WTC11 (cell line): ENCODE results near the gene EVI2A. TPM values are rescaled to one million over a fixed set of nuclear protein-coding genes. Genes with fewer than 3 reads are reported as not detected.

Source experiments
- ATAC-seq: fragments of 200-7000 bp; cut with Tn5 transposase; 2 replicates; pipeline ENCODE4 v1.10.0; 2021; ENCODE audit warnings: mild to moderate bottlenecking, moderate library complexity
- CTCF ChIA-PET: fragments of 300-600 bp; sonication (Branson Sonifier 250); formaldehyde crosslinking; loops from one replicate; lab custom pipeline; 2021; ENCODE audit warnings: antibody characterized with exemption; lab: Charles Lee
- POLR2A ChIA-PET: fragments of 350-600 bp; sonication (Branson Sonifier 250); formaldehyde crosslinking; loops from one replicate; lab custom pipeline; 2021; ENCODE audit warnings: antibody characterized with exemption; lab: Charles Lee
- DNase-seq: peaks from one replicate; pipeline ENCODE4 v3.0.0; 2021; ENCODE audit warnings: low spot score
- H3K27ac Mint-ChIP-seq: 2 replicates; pipeline ENCODE4 v1.8.0; 2021; ENCODE audit warnings: mixed read lengths
- H3K27me3 Mint-ChIP-seq: 2 replicates; pipeline ENCODE4 v1.8.0; 2021; ENCODE audit warnings: low read depth, mild to moderate bottlenecking, moderate library complexity, mixed read lengths
- H3K36me3 Mint-ChIP-seq: 2 replicates; pipeline ENCODE4 v1.8.0; 2021; ENCODE audit warnings: mixed read lengths
- H3K4me1 Mint-ChIP-seq: 2 replicates; pipeline ENCODE4 v1.8.0; 2022; ENCODE audit warnings: mixed read lengths
- H3K4me3 Mint-ChIP-seq: 2 replicates; pipeline ENCODE4 v1.8.0; 2021; ENCODE audit warnings: mild to moderate bottlenecking, moderate library complexity, mixed read lengths
- H3K9me3 Mint-ChIP-seq: 2 replicates; pipeline ENCODE4 v1.8.0; 2021; ENCODE audit warnings: mixed read lengths
- CBFB ChIP-seq: sonication (generic); formaldehyde crosslinking; IDR thresholded peaks from 2 replicates; pipeline ENCODE4 v1.8.1; 2022; ENCODE audit warnings: mild to moderate bottlenecking, low read depth, missing genetic modification reagents
- CREB1 ChIP-seq: sonication (generic); formaldehyde crosslinking; IDR thresholded peaks from 2 replicates; pipeline ENCODE4 v1.8.0; 2023; ENCODE audit warnings: mild to moderate bottlenecking, missing genetic modification reagents
- EMX1 ChIP-seq: fragments of 250-450 bp; sonication (Bioruptor Pico); IDR thresholded peaks from 2 replicates; pipeline ENCODE4 v1.8.0; 2021; ENCODE audit warnings: mild to moderate bottlenecking
- FOXJ3 ChIP-seq: sonication (generic); formaldehyde crosslinking; IDR thresholded peaks from 2 replicates; pipeline ENCODE4 v1.9.0; 2021; ENCODE audit warnings: missing genetic modification reagents, mild to moderate bottlenecking, borderline replicate concordance
- GABPB1 ChIP-seq: sonication (generic); formaldehyde crosslinking; IDR thresholded peaks from 2 replicates; pipeline ENCODE4 v1.8.1; 2023; ENCODE audit warnings: mild to moderate bottlenecking, missing genetic modification reagents
- HMGA2 ChIP-seq: fragments of 250-450 bp; sonication (Bioruptor Pico); IDR thresholded peaks from 2 replicates; pipeline ENCODE4 v1.4.0; 2021; ENCODE audit warnings: mild to moderate bottlenecking, moderate library complexity
- MYBL2 ChIP-seq: sonication (generic); formaldehyde crosslinking; IDR thresholded peaks from 2 replicates; pipeline ENCODE4 v1.8.1; 2023; ENCODE audit warnings: mild to moderate bottlenecking, moderate library complexity, missing genetic modification reagents
- NR3C1 ChIP-seq: sonication (generic); formaldehyde crosslinking; conservative IDR thresholded peaks from 2 replicates; pipeline ENCODE4 v1.8.1; 2023; ENCODE audit warnings: low read depth, mild to moderate bottlenecking, missing genetic modification reagents
- RELA ChIP-seq: sonication (generic); formaldehyde crosslinking; IDR thresholded peaks from 2 replicates; pipeline ENCODE4 v1.8.1; 2022; ENCODE audit warnings: missing genetic modification reagents, mild to moderate bottlenecking, borderline replicate concordance
- SMAD3 ChIP-seq: sonication (generic); formaldehyde crosslinking; IDR thresholded peaks from 2 replicates; pipeline ENCODE4 v1.8.0; 2022; ENCODE audit warnings: missing genetic modification reagents, mild to moderate bottlenecking, borderline replicate concordance
- SP1 ChIP-seq: sonication (generic); formaldehyde crosslinking; conservative IDR thresholded peaks from 2 replicates; pipeline ENCODE4 v1.8.1; 2022; ENCODE audit warnings: missing genetic modification reagents
- TCF7 ChIP-seq: sonication (generic); formaldehyde crosslinking; IDR thresholded peaks from 2 replicates; pipeline ENCODE4 v1.8.0; 2022; ENCODE audit warnings: mild to moderate bottlenecking, low read depth, missing genetic modification reagents, moderate library complexity
- TEAD4 ChIP-seq: sonication (generic); formaldehyde crosslinking; IDR thresholded peaks from 2 replicates; pipeline ENCODE4 v1.8.0; 2022; ENCODE audit warnings: mild to moderate bottlenecking, missing genetic modification reagents
- ZBTB21 ChIP-seq: sonication (generic); formaldehyde crosslinking; IDR thresholded peaks from 2 replicates; pipeline ENCODE4 v1.8.1; 2023; ENCODE audit warnings: mild to moderate bottlenecking, missing genetic modification reagents, borderline replicate concordance
- ZNF416 ChIP-seq: fragments of 250-450 bp; sonication (Bioruptor Pico); IDR thresholded peaks from 2 replicates; pipeline ENCODE4 v1.9.0; 2021; ENCODE audit warnings: mild to moderate bottlenecking, inconsistent platforms
- ZNF423 ChIP-seq: fragments of 250-450 bp; sonication (Bioruptor Pico); IDR thresholded peaks from 2 replicates; pipeline ENCODE4 v2.1.2; 2022; ENCODE audit warnings: mild to moderate bottlenecking, moderate library complexity
- total RNA-seq: library from RNA; stranded (reverse); gene quantifications from 3 replicates; pipeline ENCODE4 v1.2.3, GENCODE V29; 2021
- TF ChIP-seq, protein P1 (sequence below): fragments of 250-450 bp; sonication (Bioruptor Pico); IDR thresholded peaks from 2 replicates; pipeline ENCODE4 v1.8.0; 2021; ENCODE audit warnings: mild to moderate bottlenecking
- TF ChIP-seq, protein P2 (sequence below): sonication (generic); formaldehyde crosslinking; IDR thresholded peaks from 2 replicates; pipeline ENCODE4 v1.8.1; 2022; ENCODE audit warnings: missing genetic modification reagents, borderline replicate concordance
- TF ChIP-seq, protein P3 (sequence below): sonication (generic); formaldehyde crosslinking; IDR thresholded peaks from 2 replicates; pipeline ENCODE4 v1.8.1; 2022; ENCODE audit warnings: low read depth, mild to moderate bottlenecking, moderate library complexity, missing genetic modification reagents, borderline replicate concordance
- TF ChIP-seq, protein P4 (sequence below): sonication (generic); formaldehyde crosslinking; IDR thresholded peaks from 2 replicates; pipeline ENCODE4 v1.8.1; 2023; ENCODE audit warnings: mild to moderate bottlenecking, missing genetic modification reagents
- TF ChIP-seq, protein P5 (sequence below): fragments of 250-450 bp; sonication (Bioruptor Pico); IDR thresholded peaks from 2 replicates; pipeline ENCODE4 v2.1.2; 2022; ENCODE audit warnings: mild to moderate bottlenecking, moderate library complexity
- TF ChIP-seq, protein P6 (sequence below): sonication (generic); formaldehyde crosslinking; IDR thresholded peaks from 2 replicates; pipeline ENCODE4 v1.8.1; 2023; ENCODE audit warnings: mild to moderate bottlenecking, missing genetic modification reagents, moderate library complexity
- TF ChIP-seq, protein P7 (sequence below): sonication (generic); formaldehyde crosslinking; IDR thresholded peaks from 2 replicates; pipeline ENCODE4 v1.8.0; 2023; ENCODE audit warnings: missing genetic modification reagents, mild to moderate bottlenecking, borderline replicate concordance

Gene EVI2A
- total RNA-seq, 1 experiment from 2014 or later: 0.15 TPM

DNA sequence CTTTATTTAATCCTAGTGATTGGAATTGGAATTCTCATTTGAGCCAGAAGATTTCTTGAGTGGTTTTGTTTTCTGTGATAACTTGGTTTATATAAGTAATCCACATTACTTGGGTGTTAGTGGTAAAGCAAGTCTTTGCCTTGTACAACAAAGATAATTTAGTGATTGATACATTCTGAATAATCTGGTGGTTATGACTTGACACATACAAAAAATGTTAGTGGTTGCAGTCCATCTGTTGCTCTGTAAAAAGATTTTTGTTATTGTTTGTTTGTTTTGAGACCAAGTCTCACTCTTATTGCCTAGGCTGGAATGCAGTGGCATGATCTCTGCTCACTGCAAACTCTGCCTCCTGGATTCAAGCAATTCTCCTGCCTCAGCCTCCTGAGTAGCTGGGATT lies 37.6 kb downstream of the EVI2A start (continued):
- TF ChIP-seq, protein P1, sequence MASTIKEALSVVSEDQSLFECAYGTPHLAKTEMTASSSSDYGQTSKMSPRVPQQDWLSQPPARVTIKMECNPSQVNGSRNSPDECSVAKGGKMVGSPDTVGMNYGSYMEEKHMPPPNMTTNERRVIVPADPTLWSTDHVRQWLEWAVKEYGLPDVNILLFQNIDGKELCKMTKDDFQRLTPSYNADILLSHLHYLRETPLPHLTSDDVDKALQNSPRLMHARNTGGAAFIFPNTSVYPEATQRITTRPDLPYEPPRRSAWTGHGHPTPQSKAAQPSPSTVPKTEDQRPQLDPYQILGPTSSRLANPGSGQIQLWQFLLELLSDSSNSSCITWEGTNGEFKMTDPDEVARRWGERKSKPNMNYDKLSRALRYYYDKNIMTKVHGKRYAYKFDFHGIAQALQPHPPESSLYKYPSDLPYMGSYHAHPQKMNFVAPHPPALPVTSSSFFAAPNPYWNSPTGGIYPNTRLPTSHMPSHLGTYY (CRISPR knock-in tag): no peak
- TF ChIP-seq, protein P2, sequence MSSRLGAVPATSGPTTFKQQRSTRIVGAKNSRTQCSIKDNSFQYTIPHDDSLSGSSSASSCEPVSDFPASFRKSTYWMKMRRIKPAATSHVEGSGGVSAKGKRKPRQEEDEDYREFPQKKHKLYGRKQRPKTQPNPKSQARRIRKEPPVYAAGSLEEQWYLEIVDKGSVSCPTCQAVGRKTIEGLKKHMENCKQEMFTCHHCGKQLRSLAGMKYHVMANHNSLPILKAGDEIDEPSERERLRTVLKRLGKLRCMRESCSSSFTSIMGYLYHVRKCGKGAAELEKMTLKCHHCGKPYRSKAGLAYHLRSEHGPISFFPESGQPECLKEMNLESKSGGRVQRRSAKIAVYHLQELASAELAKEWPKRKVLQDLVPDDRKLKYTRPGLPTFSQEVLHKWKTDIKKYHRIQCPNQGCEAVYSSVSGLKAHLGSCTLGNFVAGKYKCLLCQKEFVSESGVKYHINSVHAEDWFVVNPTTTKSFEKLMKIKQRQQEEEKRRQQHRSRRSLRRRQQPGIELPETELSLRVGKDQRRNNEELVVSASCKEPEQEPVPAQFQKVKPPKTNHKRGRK (CRISPR knock-in tag): no peak
- no peak for TF ChIP-seq MYBL2 (CRISPR knock-in tag)
- no peak for TF ChIP-seq TEAD4 (CRISPR knock-in tag)
- no peak for TF ChIP-seq SP1 (CRISPR knock-in tag)
- TF ChIP-seq, protein P3, sequence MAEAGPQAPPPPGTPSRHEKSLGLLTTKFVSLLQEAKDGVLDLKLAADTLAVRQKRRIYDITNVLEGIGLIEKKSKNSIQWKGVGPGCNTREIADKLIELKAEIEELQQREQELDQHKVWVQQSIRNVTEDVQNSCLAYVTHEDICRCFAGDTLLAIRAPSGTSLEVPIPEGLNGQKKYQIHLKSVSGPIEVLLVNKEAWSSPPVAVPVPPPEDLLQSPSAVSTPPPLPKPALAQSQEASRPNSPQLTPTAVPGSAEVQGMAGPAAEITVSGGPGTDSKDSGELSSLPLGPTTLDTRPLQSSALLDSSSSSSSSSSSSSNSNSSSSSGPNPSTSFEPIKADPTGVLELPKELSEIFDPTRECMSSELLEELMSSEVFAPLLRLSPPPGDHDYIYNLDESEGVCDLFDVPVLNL: no peak
- no peak for TF ChIP-seq ZBTB21 (CRISPR knock-in tag)
- TF ChIP-seq RELA (CRISPR knock-in tag): no peak
- no peak for TF ChIP-seq ZNF416 (CRISPR knock-in tag)

DNA sequence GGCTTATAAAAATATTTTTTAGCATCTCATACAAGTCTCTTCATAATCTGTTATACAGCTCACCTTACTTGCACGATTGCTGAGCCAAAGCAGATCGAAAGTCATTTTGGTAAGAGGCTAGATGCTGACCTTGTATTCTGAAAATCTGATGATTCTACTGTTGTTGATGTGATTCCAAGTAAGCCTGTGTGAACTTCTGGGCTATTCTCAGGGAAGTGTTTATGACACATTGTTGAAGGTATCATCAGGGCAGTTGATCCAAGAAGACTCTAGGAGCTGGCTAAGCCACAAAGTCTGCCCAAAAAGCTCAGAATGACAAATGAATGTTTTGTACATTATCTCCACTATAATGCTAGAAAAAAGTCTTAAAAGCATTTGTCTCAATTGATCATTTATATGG lies 40.4 kb downstream of the EVI2A start:
- ChIA-PET POLR2A (no interaction called here), CTCF (interaction anchor here (1.2 kb wide), 1 partner anchor 15 kb away, joined by 3 read pairs; no protein-coding TSS in a partner anchor)
- no peak overlapping the region for H3K4me3 Mint-ChIP-seq
- peaks cover 7% of the 10 kb centered on the region for H3K9me3 Mint-ChIP-seq
- H3K27me3 Mint-ChIP-seq: no peaks in the 10 kb centered on the region
- no peak overlapping the region for H3K27ac Mint-ChIP-seq
- ATAC-seq (no peak), DNase-seq (no peak)
- H3K36me3 Mint-ChIP-seq: peaks cover 20% of the 10 kb centered on the region
- peaks cover 8% of the 10 kb centered on the region for H3K4me1 Mint-ChIP-seq
- no peak for TF ChIP-seq NR3C1 (CRISPR knock-in tag)
- TF ChIP-seq, protein P4, sequence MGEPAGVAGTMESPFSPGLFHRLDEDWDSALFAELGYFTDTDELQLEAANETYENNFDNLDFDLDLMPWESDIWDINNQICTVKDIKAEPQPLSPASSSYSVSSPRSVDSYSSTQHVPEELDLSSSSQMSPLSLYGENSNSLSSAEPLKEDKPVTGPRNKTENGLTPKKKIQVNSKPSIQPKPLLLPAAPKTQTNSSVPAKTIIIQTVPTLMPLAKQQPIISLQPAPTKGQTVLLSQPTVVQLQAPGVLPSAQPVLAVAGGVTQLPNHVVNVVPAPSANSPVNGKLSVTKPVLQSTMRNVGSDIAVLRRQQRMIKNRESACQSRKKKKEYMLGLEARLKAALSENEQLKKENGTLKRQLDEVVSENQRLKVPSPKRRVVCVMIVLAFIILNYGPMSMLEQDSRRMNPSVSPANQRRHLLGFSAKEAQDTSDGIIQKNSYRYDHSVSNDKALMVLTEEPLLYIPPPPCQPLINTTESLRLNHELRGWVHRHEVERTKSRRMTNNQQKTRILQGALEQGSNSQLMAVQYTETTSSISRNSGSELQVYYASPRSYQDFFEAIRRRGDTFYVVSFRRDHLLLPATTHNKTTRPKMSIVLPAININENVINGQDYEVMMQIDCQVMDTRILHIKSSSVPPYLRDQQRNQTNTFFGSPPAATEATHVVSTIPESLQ: no peak
- TF ChIP-seq, protein P5, sequence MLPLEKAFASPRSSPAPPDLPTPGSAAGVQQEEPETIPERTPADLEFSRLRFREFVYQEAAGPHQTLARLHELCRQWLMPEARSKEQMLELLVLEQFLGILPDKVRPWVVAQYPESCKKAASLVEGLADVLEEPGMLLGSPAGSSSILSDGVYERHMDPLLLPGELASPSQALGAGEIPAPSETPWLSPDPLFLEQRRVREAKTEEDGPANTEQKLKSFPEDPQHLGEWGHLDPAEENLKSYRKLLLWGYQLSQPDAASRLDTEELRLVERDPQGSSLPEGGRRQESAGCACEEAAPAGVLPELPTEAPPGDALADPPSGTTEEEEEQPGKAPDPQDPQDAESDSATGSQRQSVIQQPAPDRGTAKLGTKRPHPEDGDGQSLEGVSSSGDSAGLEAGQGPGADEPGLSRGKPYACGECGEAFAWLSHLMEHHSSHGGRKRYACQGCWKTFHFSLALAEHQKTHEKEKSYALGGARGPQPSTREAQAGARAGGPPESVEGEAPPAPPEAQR (CRISPR knock-in tag): no peak
- no peak for TF ChIP-seq SP1 (CRISPR knock-in tag)
- TF ChIP-seq SMAD3 (CRISPR knock-in tag): no peak
- no peak for TF ChIP-seq TCF7 (CRISPR knock-in tag)
- TF ChIP-seq, protein P1 (CRISPR knock-in tag): no peak
- no peak for TF ChIP-seq EMX1
- no peak for TF ChIP-seq GABPB1
- TF ChIP-seq, protein P6, sequence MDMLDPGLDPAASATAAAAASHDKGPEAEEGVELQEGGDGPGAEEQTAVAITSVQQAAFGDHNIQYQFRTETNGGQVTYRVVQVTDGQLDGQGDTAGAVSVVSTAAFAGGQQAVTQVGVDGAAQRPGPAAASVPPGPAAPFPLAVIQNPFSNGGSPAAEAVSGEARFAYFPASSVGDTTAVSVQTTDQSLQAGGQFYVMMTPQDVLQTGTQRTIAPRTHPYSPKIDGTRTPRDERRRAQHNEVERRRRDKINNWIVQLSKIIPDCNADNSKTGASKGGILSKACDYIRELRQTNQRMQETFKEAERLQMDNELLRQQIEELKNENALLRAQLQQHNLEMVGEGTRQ (CRISPR knock-in tag): no peak
- no peak for TF ChIP-seq CBFB (CRISPR knock-in tag)
- TF ChIP-seq HMGA2 (CRISPR knock-in tag): no peak
- no peak for TF ChIP-seq ZNF423
- TF ChIP-seq, protein P7, sequence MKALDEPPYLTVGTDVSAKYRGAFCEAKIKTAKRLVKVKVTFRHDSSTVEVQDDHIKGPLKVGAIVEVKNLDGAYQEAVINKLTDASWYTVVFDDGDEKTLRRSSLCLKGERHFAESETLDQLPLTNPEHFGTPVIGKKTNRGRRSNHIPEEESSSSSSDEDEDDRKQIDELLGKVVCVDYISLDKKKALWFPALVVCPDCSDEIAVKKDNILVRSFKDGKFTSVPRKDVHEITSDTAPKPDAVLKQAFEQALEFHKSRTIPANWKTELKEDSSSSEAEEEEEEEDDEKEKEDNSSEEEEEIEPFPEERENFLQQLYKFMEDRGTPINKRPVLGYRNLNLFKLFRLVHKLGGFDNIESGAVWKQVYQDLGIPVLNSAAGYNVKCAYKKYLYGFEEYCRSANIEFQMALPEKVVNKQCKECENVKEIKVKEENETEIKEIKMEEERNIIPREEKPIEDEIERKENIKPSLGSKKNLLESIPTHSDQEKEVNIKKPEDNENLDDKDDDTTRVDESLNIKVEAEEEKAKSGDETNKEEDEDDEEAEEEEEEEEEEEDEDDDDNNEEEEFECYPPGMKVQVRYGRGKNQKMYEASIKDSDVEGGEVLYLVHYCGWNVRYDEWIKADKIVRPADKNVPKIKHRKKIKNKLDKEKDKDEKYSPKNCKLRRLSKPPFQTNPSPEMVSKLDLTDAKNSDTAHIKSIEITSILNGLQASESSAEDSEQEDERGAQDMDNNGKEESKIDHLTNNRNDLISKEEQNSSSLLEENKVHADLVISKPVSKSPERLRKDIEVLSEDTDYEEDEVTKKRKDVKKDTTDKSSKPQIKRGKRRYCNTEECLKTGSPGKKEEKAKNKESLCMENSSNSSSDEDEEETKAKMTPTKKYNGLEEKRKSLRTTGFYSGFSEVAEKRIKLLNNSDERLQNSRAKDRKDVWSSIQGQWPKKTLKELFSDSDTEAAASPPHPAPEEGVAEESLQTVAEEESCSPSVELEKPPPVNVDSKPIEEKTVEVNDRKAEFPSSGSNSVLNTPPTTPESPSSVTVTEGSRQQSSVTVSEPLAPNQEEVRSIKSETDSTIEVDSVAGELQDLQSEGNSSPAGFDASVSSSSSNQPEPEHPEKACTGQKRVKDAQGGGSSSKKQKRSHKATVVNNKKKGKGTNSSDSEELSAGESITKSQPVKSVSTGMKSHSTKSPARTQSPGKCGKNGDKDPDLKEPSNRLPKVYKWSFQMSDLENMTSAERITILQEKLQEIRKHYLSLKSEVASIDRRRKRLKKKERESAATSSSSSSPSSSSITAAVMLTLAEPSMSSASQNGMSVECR (CRISPR knock-in tag): no peak
- no peak for TF ChIP-seq FOXJ3 (CRISPR knock-in tag)
- no peak for TF ChIP-seq CREB1 (CRISPR knock-in tag)
